Measurements from ENCODE around the gene AGXT2. TPM values are rescaled to one million over a fixed set of nuclear protein-coding genes. Genes with fewer than 3 reads are reported as not detected.

The AGXT2 gene
- total and polyA plus RNA-seq, 4 donors = 49.4 to 67.9 (median 50.6) TPM

GRCh38 chr5:35026280-35026840 is 21.4 kb downstream of the AGXT2 start:
- 31% methylated on average over 5 of the region's 5 CpGs for WGBS
- no peaks in the 10 kb centered on the region for H3K27me3 ChIP-seq (ENCODE audit: control insufficient read depth in 4 of 4, insufficient read depth in 4 of 4, low read length in 3 of 4)
- H3K27ac ChIP-seq (ENCODE audit: low read depth in 1 of 2, low read length in 2 of 2) = peak overlapping the region; percentile 73 to 94
- H3K4me3 ChIP-seq (ENCODE audit: low read depth in 1 of 3, low read length in 3 of 3) = peak overlapping the region; percentile 23 to 49 (median 38)
- H3K9ac ChIP-seq (ENCODE audit: low read depth in 1 of 2, low read length in 2 of 2) = peak overlapping the region; percentile 35 to 76
- no peaks in the 10 kb centered on the region for H3K9me3 ChIP-seq (ENCODE audit: control insufficient read depth in 4 of 4, low read length in 3 of 4)
- TF ChIP-seq GABPA (IDR thresholded peaks at IDR 0.05 in 1 of 2, conservative IDR thresholded peaks at IDR 0.05 in 1 of 2) (no peak), ZBTB33 (IDR thresholded peaks at IDR 0.05) (no peak), SP1 (IDR thresholded peaks at IDR 0.05) (peak; percentile 26), FOXA2 (IDR thresholded peaks at IDR 0.05) (peak; percentile 70), TAF1 (conservative IDR thresholded peaks at IDR 0.05) (no peak), YY1 (IDR thresholded peaks at IDR 0.05) (peak; percentile 39), JUND (IDR thresholded peaks at IDR 0.05) (peak; percentile 32 to 55), CTCF (IDR thresholded peaks at IDR 0.05; ENCODE audit: low read depth, low read length, missing input control) (no peak), FOXA1 (IDR thresholded peaks at IDR 0.05) (peak; percentile 34), RXRA (IDR thresholded peaks at IDR 0.05) (peak; percentile 62 to 74), EGR1 (IDR thresholded peaks at IDR 0.05; ENCODE audit: low read depth in 2 of 2) (no peak), RAD21 (IDR thresholded peaks at IDR 0.05) (peak in 1 of 2 donors; percentile 42), NR2F2 (IDR thresholded peaks at IDR 0.05) (no peak), HNF4A (conservative IDR thresholded peaks at IDR 0.05) (peak; percentile 63 to 68), HNF4G (IDR thresholded peaks at IDR 0.05) (peak; percentile 37), MAX (IDR thresholded peaks at IDR 0.05) (peak; percentile 52)
- TF ChIP-seq, protein P1, sequence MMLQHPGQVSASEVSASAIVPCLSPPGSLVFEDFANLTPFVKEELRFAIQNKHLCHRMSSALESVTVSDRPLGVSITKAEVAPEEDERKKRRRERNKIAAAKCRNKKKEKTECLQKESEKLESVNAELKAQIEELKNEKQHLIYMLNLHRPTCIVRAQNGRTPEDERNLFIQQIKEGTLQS (IDR thresholded peaks at IDR 0.05) = peak; percentile 9
- TF ChIP-seq, protein P2, sequence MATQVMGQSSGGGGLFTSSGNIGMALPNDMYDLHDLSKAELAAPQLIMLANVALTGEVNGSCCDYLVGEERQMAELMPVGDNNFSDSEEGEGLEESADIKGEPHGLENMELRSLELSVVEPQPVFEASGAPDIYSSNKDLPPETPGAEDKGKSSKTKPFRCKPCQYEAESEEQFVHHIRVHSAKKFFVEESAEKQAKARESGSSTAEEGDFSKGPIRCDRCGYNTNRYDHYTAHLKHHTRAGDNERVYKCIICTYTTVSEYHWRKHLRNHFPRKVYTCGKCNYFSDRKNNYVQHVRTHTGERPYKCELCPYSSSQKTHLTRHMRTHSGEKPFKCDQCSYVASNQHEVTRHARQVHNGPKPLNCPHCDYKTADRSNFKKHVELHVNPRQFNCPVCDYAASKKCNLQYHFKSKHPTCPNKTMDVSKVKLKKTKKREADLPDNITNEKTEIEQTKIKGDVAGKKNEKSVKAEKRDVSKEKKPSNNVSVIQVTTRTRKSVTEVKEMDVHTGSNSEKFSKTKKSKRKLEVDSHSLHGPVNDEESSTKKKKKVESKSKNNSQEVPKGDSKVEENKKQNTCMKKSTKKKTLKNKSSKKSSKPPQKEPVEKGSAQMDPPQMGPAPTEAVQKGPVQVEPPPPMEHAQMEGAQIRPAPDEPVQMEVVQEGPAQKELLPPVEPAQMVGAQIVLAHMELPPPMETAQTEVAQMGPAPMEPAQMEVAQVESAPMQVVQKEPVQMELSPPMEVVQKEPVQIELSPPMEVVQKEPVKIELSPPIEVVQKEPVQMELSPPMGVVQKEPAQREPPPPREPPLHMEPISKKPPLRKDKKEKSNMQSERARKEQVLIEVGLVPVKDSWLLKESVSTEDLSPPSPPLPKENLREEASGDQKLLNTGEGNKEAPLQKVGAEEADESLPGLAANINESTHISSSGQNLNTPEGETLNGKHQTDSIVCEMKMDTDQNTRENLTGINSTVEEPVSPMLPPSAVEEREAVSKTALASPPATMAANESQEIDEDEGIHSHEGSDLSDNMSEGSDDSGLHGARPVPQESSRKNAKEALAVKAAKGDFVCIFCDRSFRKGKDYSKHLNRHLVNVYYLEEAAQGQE (IDR thresholded peaks at IDR 0.05) = no peak
- H3K36me3 ChIP-seq (ENCODE audit: control insufficient read depth in 4 of 4, insufficient read depth in 3 of 4, low read depth in 1 of 4, low read length in 3 of 4) = peaks cover 0 to 3% (median 2%) of the 10 kb centered on the region in 4 donors
- peaks cover 7 to 51% (median 49%) of the 10 kb centered on the region in 4 donors for H3K4me1 ChIP-seq (ENCODE audit: control insufficient read depth in 4 of 4, insufficient read depth in 4 of 4, low read length in 3 of 4)
- DNase-seq (ENCODE audit: low spot score) = no peak
